Kidney capillary endothelial cell (primary cell): ENCODE measurements around the gene ASTN2.

ENCODE experiments used
- DNase-seq: peaks from one replicate; pipeline ENCODE4 v3.0.0-alpha.2; 2018; ENCODE audit warnings: low spot score

ASTN2 gene

GRCh38 chr9:116800074-116800473, 614.8 kb downstream of the ASTN2 start:
- no peak for DNase-seq

GRCh38 chr9:116798521-116798920, 616.3 kb downstream of the ASTN2 start:
- no peak for DNase-seq

GRCh38 chr9:116797276-116797675, 617.6 kb downstream of the ASTN2 start:
- DNase-seq, result no peak

DNA sequence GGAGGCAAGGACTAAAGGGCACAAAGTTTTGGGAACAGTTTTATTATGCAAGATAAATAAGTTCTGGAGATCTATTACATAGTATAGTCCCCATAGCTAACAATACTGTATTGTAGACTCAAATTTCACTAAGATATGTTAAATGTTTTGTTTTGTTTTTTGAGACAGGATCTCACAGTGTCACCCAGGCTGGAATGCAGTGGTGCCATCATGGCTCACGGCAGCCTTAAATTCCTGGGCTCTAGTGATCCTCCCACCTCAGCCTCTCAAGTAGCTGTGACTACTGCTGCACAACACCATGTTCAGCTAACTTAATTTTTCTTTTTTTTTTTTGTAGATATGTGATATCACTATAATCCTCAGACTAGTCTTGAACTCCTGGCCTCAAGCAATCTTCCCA, 618.2 kb downstream of the ASTN2 start:
- no peak for DNase-seq

GRCh38 chr9:116795821-116796220, 619.0 kb downstream of the ASTN2 start:
- DNase-seq, result no peak

- no peak for DNase-seq
Measured at GRCh38 chr9:116792271-116792670, 622.6 kb downstream of the ASTN2 start.

- no peak for DNase-seq
Measured at GRCh38 chr9:116791326-116791725, 623.5 kb downstream of the ASTN2 start.

- no peak for DNase-seq
Measured at GRCh38 chr9:116789081-116789480, 625.8 kb downstream of the ASTN2 start.

GRCh38 chr9:116786737-116787136, 628.1 kb downstream of the ASTN2 start:
- DNase-seq, result no peak

GRCh38 chr9:116777116-116777515, 637.7 kb downstream of the ASTN2 start:
- DNase-seq, result no peak

GRCh38 chr9:116774421-116775180, 640.3 kb downstream of the ASTN2 start:
- DNase-seq, result no peak

DNA sequence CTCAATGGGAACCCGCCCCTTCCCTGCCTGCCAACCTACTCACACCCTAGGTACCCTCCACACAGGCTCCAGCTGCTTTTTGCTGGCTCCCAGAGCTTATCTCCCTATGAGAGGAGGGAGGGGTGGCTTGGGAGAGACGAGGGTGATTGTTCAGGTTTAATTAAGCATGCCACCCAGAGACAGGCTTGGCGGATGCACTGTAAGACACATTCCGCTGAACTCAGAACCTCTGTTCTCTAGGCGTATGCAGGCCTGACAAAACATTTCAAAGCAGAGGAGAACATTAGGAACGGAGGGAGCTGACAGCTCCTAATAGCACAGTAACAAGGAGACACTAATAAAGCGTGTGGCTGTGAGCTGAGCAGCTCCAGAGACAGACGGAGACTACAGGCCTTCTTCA, 647.6 kb downstream of the ASTN2 start:
- DNase-seq, result no peak

- DNase-seq, result no peak
Measured at GRCh38 chr9:116765011-116765410, 649.8 kb downstream of the ASTN2 start.

DNA sequence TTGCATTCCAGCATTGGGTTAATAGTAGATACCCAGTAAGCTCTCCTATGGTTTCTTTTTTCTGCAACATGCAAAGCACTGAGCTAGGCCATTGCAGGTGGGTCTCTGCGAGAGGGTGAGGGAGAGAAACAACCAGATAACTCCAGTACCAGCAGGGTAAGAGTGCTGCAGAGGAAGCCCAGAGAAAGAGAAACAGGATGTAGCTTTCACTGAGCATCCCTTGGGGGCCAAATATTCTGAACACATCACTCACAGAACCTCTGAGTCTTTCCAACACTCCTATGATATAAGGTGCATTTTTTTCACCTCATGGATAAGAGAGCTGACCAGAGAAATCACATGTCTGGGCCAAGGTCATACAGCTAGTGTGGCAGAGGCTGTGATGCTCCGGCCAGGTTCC, 651.1 kb downstream of the ASTN2 start:
- DNase-seq, result no peak

GRCh38 chr9:116760636-116761035, 654.2 kb downstream of the ASTN2 start:
- DNase-seq, result no peak

GRCh38 chr9:116757030-116757429, 657.8 kb downstream of the ASTN2 start:
- DNase-seq, result no peak

DNA sequence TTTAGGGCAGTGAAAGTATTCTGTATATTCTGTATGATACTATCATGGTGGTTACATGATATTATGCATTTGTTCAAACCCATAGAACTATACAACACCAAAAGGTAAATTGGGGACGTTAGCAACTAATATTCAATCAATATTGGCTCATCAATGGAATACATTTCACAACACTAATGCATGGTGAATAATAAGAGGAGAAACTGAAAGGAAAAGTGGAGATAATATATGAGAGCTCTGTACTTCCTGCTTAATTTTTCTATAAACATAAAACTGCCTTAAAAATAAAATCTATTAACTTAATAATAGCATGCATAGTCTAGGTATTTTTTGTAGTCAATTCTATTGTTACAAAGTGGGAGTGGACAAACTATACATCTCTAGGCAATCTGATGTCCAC, 661.5 kb downstream of the ASTN2 start:
- no peak for DNase-seq

- DNase-seq, result no peak
Measured at GRCh38 chr9:116750510-116750909, 664.3 kb downstream of the ASTN2 start.

- DNase-seq, result no peak
Measured at GRCh38 chr9:116749772-116750171, 665.1 kb downstream of the ASTN2 start.

- DNase-seq, result no peak
Measured at GRCh38 chr9:116749176-116749575, 665.7 kb downstream of the ASTN2 start.

DNA sequence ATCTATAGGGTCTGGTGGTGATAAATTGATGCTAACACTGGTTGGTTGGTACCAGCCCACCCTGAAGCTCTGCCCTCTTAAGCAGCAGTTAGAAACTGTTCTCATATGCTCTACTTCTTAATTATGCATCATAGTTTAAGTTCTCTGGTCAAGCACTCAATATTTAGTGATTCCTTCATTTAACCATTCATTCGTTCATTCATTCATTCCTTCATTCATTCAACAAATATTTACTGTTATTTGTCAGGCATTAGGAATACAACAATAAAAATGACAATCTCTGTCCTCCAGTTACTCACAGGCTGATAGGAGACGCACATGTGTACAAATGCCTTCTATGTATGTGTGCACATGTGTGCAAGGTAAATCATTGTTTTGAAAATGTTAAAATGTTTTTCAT, 673.1 kb downstream of the ASTN2 start:
- no peak for DNase-seq

- DNase-seq, result no peak
Measured at GRCh38 chr9:116741086-116741740, 673.6 kb downstream of the ASTN2 start.

DNA sequence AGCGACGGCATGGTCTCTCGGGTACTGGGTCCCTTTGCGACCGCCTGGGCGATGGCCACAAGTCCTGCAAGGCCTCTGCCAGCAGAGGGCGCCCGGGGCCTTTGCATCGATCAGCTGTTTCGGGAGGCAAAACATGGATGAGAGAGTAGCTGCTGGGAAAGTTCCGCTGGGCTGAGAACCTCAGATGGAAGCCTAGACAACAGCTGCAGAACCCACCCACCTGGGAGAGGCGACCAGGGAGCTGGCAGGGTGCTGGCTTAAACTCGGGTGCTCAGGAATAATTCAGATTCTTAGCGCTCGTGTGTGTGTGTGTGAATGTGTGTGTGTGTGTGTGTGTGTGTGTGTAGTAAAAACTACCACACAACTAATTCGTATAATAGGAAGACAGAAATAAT, 677.7 kb downstream of the ASTN2 start:
- peak; percentile 63 for DNase-seq
